Measurements from ENCODE around the gene DCDC2. TPM values are rescaled to one million over a fixed set of nuclear protein-coding genes. Genes with fewer than 3 reads are reported as not detected.

Gene DCDC2
- total RNA-seq, 1 donor from 2014 or later, result 142 TPM

DNA sequence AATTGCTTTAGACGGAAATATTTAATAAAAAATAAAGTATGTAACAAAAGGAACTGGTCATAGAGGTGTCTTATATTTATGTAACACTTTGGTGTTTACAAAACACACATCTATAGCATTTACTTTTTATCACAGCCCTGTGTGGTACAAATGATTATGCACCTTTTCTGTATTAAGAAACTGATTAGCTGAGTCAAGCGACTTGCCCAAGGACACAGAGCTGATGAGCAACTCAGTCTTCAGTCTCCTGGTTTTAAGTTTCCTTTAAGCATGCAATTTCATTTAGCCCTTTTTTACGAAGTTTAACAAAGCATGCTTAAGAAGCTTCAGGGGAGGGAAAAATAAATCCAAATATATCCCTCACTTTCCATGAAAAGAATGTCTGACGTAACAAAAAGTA is 2.5 kb downstream of the DCDC2 start:
- DNase-seq (ENCODE audit: low read depth), result no peak
- TF ChIP-seq, protein P1, sequence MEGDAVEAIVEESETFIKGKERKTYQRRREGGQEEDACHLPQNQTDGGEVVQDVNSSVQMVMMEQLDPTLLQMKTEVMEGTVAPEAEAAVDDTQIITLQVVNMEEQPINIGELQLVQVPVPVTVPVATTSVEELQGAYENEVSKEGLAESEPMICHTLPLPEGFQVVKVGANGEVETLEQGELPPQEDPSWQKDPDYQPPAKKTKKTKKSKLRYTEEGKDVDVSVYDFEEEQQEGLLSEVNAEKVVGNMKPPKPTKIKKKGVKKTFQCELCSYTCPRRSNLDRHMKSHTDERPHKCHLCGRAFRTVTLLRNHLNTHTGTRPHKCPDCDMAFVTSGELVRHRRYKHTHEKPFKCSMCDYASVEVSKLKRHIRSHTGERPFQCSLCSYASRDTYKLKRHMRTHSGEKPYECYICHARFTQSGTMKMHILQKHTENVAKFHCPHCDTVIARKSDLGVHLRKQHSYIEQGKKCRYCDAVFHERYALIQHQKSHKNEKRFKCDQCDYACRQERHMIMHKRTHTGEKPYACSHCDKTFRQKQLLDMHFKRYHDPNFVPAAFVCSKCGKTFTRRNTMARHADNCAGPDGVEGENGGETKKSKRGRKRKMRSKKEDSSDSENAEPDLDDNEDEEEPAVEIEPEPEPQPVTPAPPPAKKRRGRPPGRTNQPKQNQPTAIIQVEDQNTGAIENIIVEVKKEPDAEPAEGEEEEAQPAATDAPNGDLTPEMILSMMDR (conservative IDR thresholded peaks at IDR 0.05; ENCODE audit: low read depth, low read length), result no peak
- H3K4me3 ChIP-seq (ENCODE audit: low read depth, low read length), result peak overlapping the region; percentile 64

DNA sequence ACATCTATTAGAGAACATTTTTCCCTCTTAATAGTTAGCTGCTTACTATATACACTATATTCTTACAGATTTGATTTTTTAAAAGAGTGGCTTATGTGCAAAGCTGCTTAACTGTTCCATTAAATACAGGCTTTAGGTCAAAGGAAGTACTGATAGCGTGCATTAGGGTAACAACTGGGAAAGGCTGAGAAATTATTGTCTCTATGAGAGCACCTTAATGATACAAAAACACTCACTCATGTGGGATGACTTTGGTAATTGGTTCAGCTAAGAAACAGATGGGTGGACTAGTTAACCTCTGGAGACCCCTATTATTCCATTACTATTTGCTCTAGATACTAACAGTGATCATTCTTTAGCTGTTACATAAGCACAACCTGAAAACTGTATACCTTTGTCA is 4.0 kb downstream of the DCDC2 start:
- no peak for DNase-seq (ENCODE audit: low read depth)
- TF ChIP-seq, protein P1 (conservative IDR thresholded peaks at IDR 0.05; ENCODE audit: low read depth, low read length), result no peak
- peak overlapping the region; percentile 64 for H3K4me3 ChIP-seq (ENCODE audit: low read depth, low read length)

DNA sequence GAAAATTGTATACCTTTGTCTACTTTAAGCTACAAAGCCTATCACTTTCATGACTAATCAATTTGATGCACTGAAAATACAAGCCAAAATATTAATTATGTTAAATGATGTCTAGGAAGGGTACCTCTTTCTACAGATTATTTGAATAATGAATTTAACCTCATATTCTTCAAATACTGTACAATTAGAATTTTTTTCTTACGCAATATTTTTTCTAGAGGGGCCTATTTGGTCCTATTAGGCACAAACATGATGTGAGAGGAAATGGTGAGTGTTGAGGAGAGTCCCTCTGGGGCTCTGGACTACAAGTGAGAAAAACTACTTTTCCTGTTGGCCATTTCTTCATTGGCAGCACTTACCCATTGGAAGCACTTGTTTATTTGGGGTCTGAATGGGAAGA is 5.4 kb downstream of the DCDC2 start:
- peak overlapping the region; percentile 11 for H3K4me3 ChIP-seq (ENCODE audit: low read depth, low read length)
- TF ChIP-seq, protein P1 (conservative IDR thresholded peaks at IDR 0.05; ENCODE audit: low read depth, low read length), result no peak
- no peak for DNase-seq (ENCODE audit: low read depth)

DNA sequence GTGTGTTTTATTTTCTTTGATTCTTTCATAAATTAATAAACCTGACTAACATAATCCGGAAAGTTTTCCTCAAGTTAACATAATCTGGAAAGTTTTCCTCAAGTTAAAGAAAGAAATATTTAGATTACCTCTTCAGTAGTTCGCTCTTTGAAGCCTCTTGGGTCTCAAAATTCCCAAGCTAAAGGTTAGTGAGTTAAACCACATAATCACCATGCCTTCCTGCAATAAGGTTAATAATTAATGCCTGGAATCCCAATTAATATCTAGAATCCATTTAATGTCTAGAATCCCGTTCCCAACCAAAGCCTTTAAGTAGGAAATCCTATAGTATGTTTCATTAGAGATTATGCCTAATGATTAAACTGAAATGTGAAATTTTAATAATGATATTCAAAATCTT is 12.9 kb downstream of the DCDC2 start:
- DNase-seq (ENCODE audit: low read depth), result no peak
- H3K4me3 ChIP-seq (ENCODE audit: low read depth, low read length), result peak overlapping the region; percentile 31

DNA sequence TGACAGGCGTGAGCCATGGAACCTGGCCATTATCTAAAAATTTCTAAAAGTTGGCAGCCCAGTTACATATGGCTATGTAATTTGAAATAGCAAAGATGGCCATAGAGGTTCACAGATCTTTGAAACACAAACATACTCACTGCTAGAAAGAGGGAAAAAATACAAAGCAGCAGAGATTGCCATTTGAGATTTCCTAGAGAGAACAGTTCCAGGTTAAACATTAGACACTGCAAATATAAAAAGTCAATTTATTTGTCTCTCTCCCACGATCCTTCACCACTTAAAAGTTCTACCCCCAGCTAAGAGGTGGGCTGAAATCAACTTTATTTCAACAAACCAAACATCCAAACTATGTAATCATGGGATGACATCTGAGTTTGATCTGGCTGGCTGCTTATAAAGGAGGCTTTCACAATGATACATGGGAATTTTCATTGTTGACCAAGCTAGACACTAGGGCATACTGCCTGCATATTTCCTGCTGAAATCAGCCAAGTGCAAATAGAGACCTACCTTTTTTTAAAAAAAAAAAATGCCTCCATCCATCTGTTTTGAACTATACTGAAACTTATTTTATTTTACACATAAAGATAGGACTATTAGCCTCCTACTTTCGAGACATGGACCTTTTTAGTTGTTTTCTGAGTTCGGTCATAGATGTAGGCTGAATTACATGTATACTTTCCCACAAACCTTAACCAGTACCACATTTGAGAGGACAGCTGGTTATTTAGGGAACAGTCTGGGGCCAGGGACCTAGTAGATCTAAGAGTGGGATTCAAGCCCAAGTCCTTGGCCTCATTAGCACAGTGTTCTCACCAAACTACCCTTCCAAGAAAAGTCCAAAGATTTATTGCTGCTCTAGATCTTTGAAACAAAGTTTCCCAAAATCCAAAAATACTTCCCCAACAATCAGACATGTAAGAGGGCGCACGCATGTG is 16.6 kb downstream of the DCDC2 start:
- TF ChIP-seq, protein P1 (conservative IDR thresholded peaks at IDR 0.05; ENCODE audit: low read depth, low read length), result no peak
- peak; percentile 93 for DNase-seq (ENCODE audit: low read depth)
- no peak overlapping the region for H3K4me3 ChIP-seq (ENCODE audit: low read depth, low read length)

More for the DNA sequence above, 12.9 kb downstream of the DCDC2 start:
- TF ChIP-seq, protein P1 (conservative IDR thresholded peaks at IDR 0.05; ENCODE audit: low read depth, low read length), result no peak

DNA sequence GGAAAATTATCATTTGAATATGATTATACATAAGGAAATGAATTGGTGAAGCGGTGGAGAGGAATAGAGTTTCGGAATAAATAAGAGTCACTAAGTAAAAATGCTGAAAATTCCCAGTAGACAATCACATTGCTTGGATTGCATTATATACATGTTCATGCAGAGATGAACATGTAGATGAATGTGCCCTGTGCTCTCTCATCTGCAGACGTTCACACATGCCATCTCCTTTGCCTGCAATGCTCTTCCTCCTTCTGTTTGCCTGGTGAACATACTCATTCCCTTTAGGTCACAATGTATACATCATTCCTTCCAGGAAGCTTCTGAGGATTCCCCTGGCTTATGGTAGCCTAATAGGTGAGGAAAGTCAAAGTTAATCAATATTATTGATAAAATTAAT is 17.9 kb downstream of the DCDC2 start:
- TF ChIP-seq, protein P1 (conservative IDR thresholded peaks at IDR 0.05; ENCODE audit: low read depth, low read length), result no peak
- DNase-seq (ENCODE audit: low read depth), result no peak

More for the DNA sequence above, 17.9 kb downstream of the DCDC2 start:
- no peak overlapping the region for H3K4me3 ChIP-seq (ENCODE audit: low read depth, low read length)

Data from epithelial cell of proximal tubule (primary cell).